Loucy (cell line): ENCODE data around the gene MTHFD2L.

ENCODE experiments used
- H2AFZ ChIP-seq: fragments of 200-600 bp; sonication (generic); 2 replicates; pipeline ENCODE4 v1.6.0; 2016; ENCODE audit warnings: antibody characterized with exemption, mild to moderate bottlenecking, low read length, moderate library complexity
- H3F3A ChIP-seq: fragments of 200-600 bp; 2 replicates; pipeline ENCODE4 v1.6.0; 2016; ENCODE audit warnings: antibody characterized with exemption, low read depth, mild to moderate bottlenecking
- H3K27me3 ChIP-seq: fragments of 200-600 bp; sonication (generic); 2 replicates; pipeline ENCODE4 v1.6.1; 2014; ENCODE audit warnings: low read length, mild to moderate bottlenecking; ENCODE audit not compliant: insufficient read depth, poor library complexity, severe bottlenecking
- H3K36me3 ChIP-seq: fragments of 200-600 bp; sonication (generic); 2 replicates; pipeline ENCODE4 v1.6.1; 2016; ENCODE audit warnings: low read length; ENCODE audit not compliant: insufficient read depth
- H3K4me1 ChIP-seq: fragments of 200-600 bp; sonication (generic); 2 replicates; pipeline ENCODE4 v1.5.1; 2014; ENCODE audit warnings: low read length, mild to moderate bottlenecking; ENCODE audit not compliant: insufficient read depth, poor library complexity, severe bottlenecking
- H3K4me2 ChIP-seq: fragments of 200-600 bp; sonication (generic); 2 replicates; pipeline ENCODE4 v1.6.0; 2014; ENCODE audit warnings: antibody characterized with exemption, low read length, low read depth, mild to moderate bottlenecking; ENCODE audit not compliant: poor library complexity, severe bottlenecking
- H3K4me3 ChIP-seq: fragments of 200-600 bp; sonication (generic); 2 replicates; pipeline ENCODE4 v1.5.1; 2014; ENCODE audit warnings: low read length, mild to moderate bottlenecking, mixed read lengths; ENCODE audit not compliant: poor library complexity, severe bottlenecking
- H3K79me2 ChIP-seq: fragments of 200-600 bp; sonication (generic); 2 replicates; pipeline ENCODE4 v1.6.1; 2014; ENCODE audit warnings: low read length; ENCODE audit not compliant: insufficient read depth
- H3K9ac ChIP-seq: fragments of 200-600 bp; sonication (generic); 2 replicates; pipeline ENCODE4 v1.6.0; 2014; ENCODE audit warnings: mild to moderate bottlenecking, low read depth, low read length, moderate library complexity; ENCODE audit not compliant: poor library complexity, severe bottlenecking
- H3K9me2 ChIP-seq: fragments of 200-600 bp; sonication (generic); replicated peaks from 2 replicates; pipeline ENCODE4 v1.6.1; 2016; ENCODE audit warnings: low read depth, low read length, mixed read lengths
- H3K9me3 ChIP-seq: fragments of 200-600 bp; sonication (generic); 2 replicates; pipeline ENCODE4 v1.6.1; 2014; ENCODE audit warnings: mild to moderate bottlenecking, antibody characterized with exemption, low read length, low read depth; ENCODE audit not compliant: insufficient read depth
- H4K20me1 ChIP-seq: fragments of 200-600 bp; sonication (generic); 2 replicates; pipeline ENCODE4 v1.6.0; 2014; ENCODE audit warnings: antibody characterized with exemption, low read length, mild to moderate bottlenecking; ENCODE audit not compliant: insufficient read depth, poor library complexity, severe bottlenecking
- EZH2phosphoT487 ChIP-seq: fragments of 200-600 bp; IDR thresholded peaks from 2 replicates; pipeline ENCODE4 v1.6.1; 2018; ENCODE audit warnings: antibody characterized with exemption, mild to moderate bottlenecking, moderate library complexity, borderline replicate concordance
- TF ChIP-seq, protein P1 (sequence below): fragments of 200-600 bp; sonication (generic); conservative IDR thresholded peaks from 2 replicates; pipeline ENCODE4 v1.5.1; 2014; ENCODE audit warnings: mild to moderate bottlenecking, antibody characterized with exemption, low read length

MTHFD2L gene

DNA sequence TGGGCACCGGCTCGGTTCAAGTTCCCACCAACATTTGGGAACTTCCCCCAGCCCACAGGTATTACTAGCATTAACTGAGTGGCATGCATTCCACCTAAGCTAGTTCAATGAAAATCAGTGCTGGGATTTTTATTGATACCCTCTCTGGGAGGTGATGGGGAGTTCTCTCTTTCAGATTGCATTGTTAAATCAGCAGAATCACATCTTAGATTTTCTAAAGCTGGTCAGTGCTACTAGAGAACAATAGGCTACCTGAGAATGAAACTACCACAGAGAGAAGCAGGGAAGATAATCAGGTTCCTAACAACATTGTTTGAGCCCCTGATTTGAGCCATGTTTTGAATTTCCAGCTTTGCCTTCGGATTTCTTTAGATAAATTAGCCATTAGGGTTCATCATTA is 166.3 kb downstream of the MTHFD2L start:
- H3K4me1 ChIP-seq, result peaks cover 3% of the 10 kb centered on the region
- no peaks in the 10 kb centered on the region for H3K79me2 ChIP-seq
- TF ChIP-seq, protein P1, sequence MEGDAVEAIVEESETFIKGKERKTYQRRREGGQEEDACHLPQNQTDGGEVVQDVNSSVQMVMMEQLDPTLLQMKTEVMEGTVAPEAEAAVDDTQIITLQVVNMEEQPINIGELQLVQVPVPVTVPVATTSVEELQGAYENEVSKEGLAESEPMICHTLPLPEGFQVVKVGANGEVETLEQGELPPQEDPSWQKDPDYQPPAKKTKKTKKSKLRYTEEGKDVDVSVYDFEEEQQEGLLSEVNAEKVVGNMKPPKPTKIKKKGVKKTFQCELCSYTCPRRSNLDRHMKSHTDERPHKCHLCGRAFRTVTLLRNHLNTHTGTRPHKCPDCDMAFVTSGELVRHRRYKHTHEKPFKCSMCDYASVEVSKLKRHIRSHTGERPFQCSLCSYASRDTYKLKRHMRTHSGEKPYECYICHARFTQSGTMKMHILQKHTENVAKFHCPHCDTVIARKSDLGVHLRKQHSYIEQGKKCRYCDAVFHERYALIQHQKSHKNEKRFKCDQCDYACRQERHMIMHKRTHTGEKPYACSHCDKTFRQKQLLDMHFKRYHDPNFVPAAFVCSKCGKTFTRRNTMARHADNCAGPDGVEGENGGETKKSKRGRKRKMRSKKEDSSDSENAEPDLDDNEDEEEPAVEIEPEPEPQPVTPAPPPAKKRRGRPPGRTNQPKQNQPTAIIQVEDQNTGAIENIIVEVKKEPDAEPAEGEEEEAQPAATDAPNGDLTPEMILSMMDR, result no peak
- no peak for TF ChIP-seq EZH2phosphoT487
- H3K9me3 ChIP-seq, result no peaks in the 10 kb centered on the region
- H4K20me1 ChIP-seq, result no peaks in the 10 kb centered on the region
- H3K9ac ChIP-seq, result no peak overlapping the region
- no peak overlapping the region for H3K4me3 ChIP-seq
- H3K9me2 ChIP-seq, result no peaks in the 10 kb centered on the region
- no peaks in the 10 kb centered on the region for H3F3A ChIP-seq
- no peaks in the 10 kb centered on the region for H3K36me3 ChIP-seq
- no peak overlapping the region for H2AFZ ChIP-seq
- H3K27me3 ChIP-seq, result no peaks in the 10 kb centered on the region
- H3K4me2 ChIP-seq, result no peak overlapping the region

DNA sequence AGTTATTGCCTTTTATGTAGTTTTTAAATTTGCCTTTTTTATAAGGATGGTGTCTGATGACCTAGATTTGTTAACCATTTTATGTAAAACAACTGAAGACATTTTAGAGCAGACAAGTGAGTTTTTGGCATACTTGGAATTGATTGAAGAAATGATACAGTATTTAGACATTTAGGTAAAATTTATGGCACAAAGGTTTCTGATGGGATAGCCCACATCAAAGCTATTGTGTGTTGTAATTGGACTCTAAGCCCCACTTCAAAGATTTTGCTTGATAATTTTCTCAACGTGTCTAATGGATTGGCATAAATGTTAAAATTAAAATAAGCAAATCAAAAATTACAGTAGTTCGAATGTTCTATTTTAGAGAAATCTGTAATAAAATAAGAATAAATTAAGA is 168.0 kb downstream of the MTHFD2L start:
- H3K9me2 ChIP-seq, result no peaks in the 10 kb centered on the region
- no peak overlapping the region for H3K4me2 ChIP-seq
- H3K9ac ChIP-seq, result no peak overlapping the region
- no peak overlapping the region for H2AFZ ChIP-seq
- no peaks in the 10 kb centered on the region for H3K4me1 ChIP-seq
- no peak for TF ChIP-seq EZH2phosphoT487
- TF ChIP-seq, protein P1, result no peak
- no peaks in the 10 kb centered on the region for H3K36me3 ChIP-seq
- H3K27me3 ChIP-seq, result no peaks in the 10 kb centered on the region
- no peak overlapping the region for H3K4me3 ChIP-seq
- no peaks in the 10 kb centered on the region for H3F3A ChIP-seq
- H3K79me2 ChIP-seq, result no peaks in the 10 kb centered on the region
- H4K20me1 ChIP-seq, result no peaks in the 10 kb centered on the region
- H3K9me3 ChIP-seq, result no peaks in the 10 kb centered on the region

DNA sequence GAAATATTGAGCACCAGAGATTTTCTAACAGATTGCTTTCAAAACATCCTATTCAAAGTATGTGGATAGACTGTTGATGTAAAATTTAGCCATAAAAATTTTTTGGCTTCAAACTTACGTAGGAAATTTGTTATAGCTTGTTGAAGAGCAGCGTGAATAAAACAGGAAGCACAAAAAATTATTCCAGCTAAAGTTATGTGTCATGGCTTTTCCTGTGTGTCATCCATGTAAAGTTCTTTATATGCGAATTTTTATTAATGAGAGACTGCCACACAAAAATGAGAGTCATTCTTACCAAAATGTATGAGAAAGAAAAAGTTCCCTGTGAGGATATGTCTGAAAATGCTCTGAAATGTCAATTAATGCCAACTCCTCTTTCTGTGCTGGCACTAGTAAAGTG is 169.8 kb downstream of the MTHFD2L start:
- H3F3A ChIP-seq, result no peaks in the 10 kb centered on the region
- no peaks in the 10 kb centered on the region for H3K9me3 ChIP-seq
- H3K9me2 ChIP-seq, result no peaks in the 10 kb centered on the region
- TF ChIP-seq, protein P1, result no peak
- TF ChIP-seq EZH2phosphoT487, result no peak
- no peak overlapping the region for H3K4me3 ChIP-seq
- H3K4me1 ChIP-seq, result no peaks in the 10 kb centered on the region
- H3K27me3 ChIP-seq, result no peaks in the 10 kb centered on the region
- H3K36me3 ChIP-seq, result no peaks in the 10 kb centered on the region
- H3K79me2 ChIP-seq, result no peaks in the 10 kb centered on the region
- H3K9ac ChIP-seq, result no peak overlapping the region
- H2AFZ ChIP-seq, result no peak overlapping the region
- no peak overlapping the region for H3K4me2 ChIP-seq
- no peaks in the 10 kb centered on the region for H4K20me1 ChIP-seq
